GM21423 (cell line): ENCODE data around the gene B3GAT3.
A peak's percentile ranks its signal among the peaks of the same experiment; 100 is the strongest.
"Not testable (repeated sequence)": the region's sequence is repeated elsewhere in the genome, so short reads cannot be mapped to it uniquely, and the experiment has no call there.

Experiments
- ATAC-seq: cut with Tn5 transposase; IDR thresholded peaks from one replicate; pipeline ENCODE4 v1.9.1; 2021; ENCODE audit warnings: mild to moderate bottlenecking, moderate library complexity; ENCODE audit not compliant: unreplicated experiment

Gene B3GAT3

GRCh38 chr11:62645946-62646824 lies 24.4 kb upstream of the B3GAT3 start, which contains the start of gene GANAB:
Gene GANAB, minus strand, starts transcription at chr11:62646613. Its CDS starts 14 bp downstream, at chr11:62646599.
- ATAC-seq, result peak; percentile 94

GRCh38 chr11:62645671-62645945 lies 23.8 kb upstream of the B3GAT3 start:
- peak; percentile 2 for ATAC-seq

GRCh38 chr11:62644220-62644619 lies 22.4 kb upstream of the B3GAT3 start:
- no peak for ATAC-seq

- no peak for ATAC-seq
These were observed 10.7 kb upstream of the B3GAT3 start for GRCh38 chr11:62632492-62632891.

GRCh38 chr11:62627713-62628112 lies 5.9 kb upstream of the B3GAT3 start:
- ATAC-seq, result no peak

- ATAC-seq, result no peak
These were observed 797 bp upstream of the B3GAT3 start for GRCh38 chr11:62622476-62623089.

- no peak for ATAC-seq
These were observed 689 bp downstream of the B3GAT3 start for GRCh38 chr11:62621027-62621566.

- not testable (repeated sequence) for ATAC-seq
These were observed 4.8 kb downstream of the B3GAT3 start for GRCh38 chr11:62616957-62617356.

GRCh38 chr11:62615521-62615920 lies 6.3 kb downstream of the B3GAT3 start:
- no peak for ATAC-seq

GRCh38 chr11:62614275-62614674 lies 7.5 kb downstream of the B3GAT3 start:
- no peak for ATAC-seq

GRCh38 chr11:62613291-62613778 lies 8.5 kb downstream of the B3GAT3 start:
- ATAC-seq, result no peak

GRCh38 chr11:62612366-62613290 lies 9.2 kb downstream of the B3GAT3 start, which contains the start of the genes EML3 and ROM1:
Gene EML3, minus strand, starts transcription at chr11:62612775. Its CDS starts 318 bp downstream, at chr11:62612457.
Gene ROM1, plus strand, starts transcription at chr11:62613257. Its CDS starts 25 bp downstream, at chr11:62613282.
- ATAC-seq, result peak; percentile 67

GRCh38 chr11:62611705-62612365 lies 10.0 kb downstream of the B3GAT3 start:
- peak; percentile 19 for ATAC-seq

- no peak for ATAC-seq
These were observed 10.7 kb downstream of the B3GAT3 start for GRCh38 chr11:62610814-62611704.

GRCh38 chr11:62610403-62610802 lies 11.4 kb downstream of the B3GAT3 start:
- no peak for ATAC-seq

GRCh38 chr11:62608776-62609175 lies 13.0 kb downstream of the B3GAT3 start:
- ATAC-seq, result no peak

GRCh38 chr11:62607714-62608113 lies 14.1 kb downstream of the B3GAT3 start:
- ATAC-seq, result no peak

- no peak for ATAC-seq
These were observed 15.9 kb downstream of the B3GAT3 start for GRCh38 chr11:62605902-62606301.

GRCh38 chr11:62605467-62605866 lies 16.3 kb downstream of the B3GAT3 start:
- ATAC-seq, result no peak
